Stimulated activated CD8-positive, alpha-beta memory T cell treated with anti-CD3 and anti-CD28 coated beads, Interleukin-4, amount 100 ng/mL, for 1 hour (primary cell): Measurements from ENCODE around the gene TWIST1.

Source experiments
- DNase-seq, 2 donors: peaks; one replicate each; pipeline ENCODE4 v3.0.0-alpha.2; 2020; ENCODE audit warnings: low read depth in 2 of 2, low spot score in 1 of 2

TWIST1 gene

DNA sequence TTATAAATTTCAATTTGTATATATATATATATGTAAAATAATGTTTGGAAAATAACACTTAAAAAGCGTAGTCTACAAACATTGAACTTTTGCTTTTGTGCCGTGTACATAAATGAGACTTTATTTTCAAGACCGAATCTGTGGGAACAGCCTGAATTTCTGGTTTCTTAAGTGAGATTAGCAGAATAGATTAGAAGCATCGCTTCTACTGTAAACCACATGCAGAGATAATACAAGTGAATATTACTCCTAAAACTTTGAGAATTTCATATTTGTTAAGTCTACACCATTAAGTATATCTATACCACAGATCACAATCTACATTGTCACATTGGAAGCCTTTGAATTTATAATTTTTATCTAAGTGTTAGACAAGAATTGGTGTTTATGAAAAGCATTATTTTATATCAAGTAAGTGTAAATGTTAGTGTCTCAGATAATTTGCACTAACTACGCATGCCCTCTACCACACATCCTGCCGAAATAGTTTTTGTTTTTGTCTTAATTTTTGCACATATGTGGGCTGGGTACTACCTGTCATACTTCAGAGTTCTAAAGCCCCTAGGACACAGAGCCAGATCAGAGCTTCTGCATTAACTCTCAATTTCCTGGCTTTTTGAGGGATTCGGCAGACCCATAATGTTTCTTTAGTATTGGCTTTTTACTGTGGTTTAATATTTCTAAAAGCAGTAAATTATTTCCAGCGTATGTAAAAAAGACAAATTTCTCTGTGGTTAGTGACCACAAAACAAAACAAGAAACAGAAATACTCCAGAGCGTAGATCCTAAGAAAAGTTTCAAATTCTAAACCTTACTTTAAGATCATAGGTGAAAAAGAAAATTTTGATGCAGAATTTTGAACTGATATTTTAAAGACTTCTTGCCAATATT is 20.0 kb downstream of the TWIST1 start:
- no peak for DNase-seq

GRCh38 chr7:19095353-19095860 is 22.0 kb downstream of the TWIST1 start:
- no peak for DNase-seq

GRCh38 chr7:19094598-19095352 is 22.7 kb downstream of the TWIST1 start:
- DNase-seq: no peak

DNA sequence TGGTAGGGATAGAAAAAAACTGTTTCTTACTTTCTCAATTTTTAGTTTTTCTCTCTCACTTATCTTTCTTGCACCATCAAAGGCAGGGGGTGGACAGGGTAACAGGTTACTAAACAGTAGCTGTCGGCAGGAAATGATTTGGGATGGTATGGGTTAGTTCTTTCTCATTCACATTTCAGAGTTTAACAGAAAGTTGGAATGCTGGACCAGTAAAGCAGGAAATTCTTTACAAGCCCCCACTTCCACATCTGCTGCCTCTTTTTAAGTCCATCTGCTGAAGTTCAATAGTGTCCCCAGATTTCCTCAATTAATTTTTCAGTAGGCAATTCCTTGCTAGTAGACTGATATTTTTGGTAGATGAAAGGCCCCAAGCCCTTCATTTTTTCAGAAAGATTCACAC is 23.3 kb downstream of the TWIST1 start:
- DNase-seq: no peak

- DNase-seq: no peak
These were observed 25.8 kb downstream of the TWIST1 start for GRCh38 chr7:19091550-19092200.

- no peak for DNase-seq
These were observed 26.9 kb downstream of the TWIST1 start for GRCh38 chr7:19090526-19090925.

DNA sequence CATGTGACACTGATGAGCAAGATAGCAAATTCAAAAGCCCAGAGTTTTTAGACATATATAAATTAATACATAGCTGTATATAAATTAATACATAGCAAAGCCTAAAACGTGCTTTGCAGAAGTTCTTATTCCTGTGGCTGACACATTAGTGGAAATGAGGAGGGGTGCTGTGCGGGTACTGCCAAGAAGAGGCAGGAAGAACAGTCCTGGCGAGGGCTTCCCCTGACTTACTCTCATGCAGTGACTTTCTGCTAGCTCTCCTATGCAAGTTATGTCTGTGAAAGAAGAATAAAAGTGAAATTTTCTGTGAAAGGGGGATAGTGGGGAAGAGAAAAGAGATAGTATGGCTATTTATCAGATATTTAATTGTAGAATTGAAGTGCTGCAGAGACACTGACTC is 27.6 kb downstream of the TWIST1 start:
- no peak for DNase-seq

GRCh38 chr7:19089378-19089777 is 28.1 kb downstream of the TWIST1 start:
- no peak for DNase-seq

GRCh38 chr7:19080093-19080492 is 37.3 kb downstream of the TWIST1 start:
- no peak for DNase-seq

GRCh38 chr7:19079066-19079465 is 38.4 kb downstream of the TWIST1 start:
- DNase-seq: no peak

DNA sequence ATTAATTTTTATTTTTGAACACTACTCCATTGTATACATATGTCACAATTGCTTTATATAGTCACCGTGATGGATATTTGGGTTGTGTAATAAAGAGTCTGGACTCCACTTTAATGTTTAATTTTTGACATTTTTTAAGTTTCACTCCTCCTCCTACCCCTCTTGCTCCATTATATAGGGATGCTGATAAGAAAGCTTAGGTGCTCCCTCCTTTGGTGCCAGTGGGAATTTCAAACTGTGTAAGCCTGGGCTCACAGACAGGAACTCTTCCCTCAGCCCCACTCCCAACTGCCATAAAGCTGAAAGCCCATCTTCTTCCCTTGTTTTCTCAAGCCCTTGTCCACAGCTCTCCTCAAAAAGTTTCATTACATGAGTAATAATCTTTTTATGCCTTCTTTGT is 47.6 kb downstream of the TWIST1 start:
- no peak for DNase-seq

GRCh38 chr7:19066170-19066569 is 51.3 kb downstream of the TWIST1 start:
- no peak for DNase-seq
